Sigmoid colon (tissue), 7 donors: ENCODE results near the gene MRPL36. TPM values are rescaled to one million over a fixed set of nuclear protein-coding genes. Genes with fewer than 3 reads are reported as not detected.

ENCODE experiments used
- DNase-seq: peaks from one replicate; pipeline ENCODE4 v3.0.0-alpha.2; 2019
- H3K27ac ChIP-seq, 4 donors: fragments of 200-600 bp; sonication (generic); one replicate each; pipeline ENCODE4 v1.5.1; 2016 to 2019; ENCODE audit warnings: mild to moderate bottlenecking in 1 of 4
- H3K27me3 ChIP-seq, 3 donors: fragments of 200-600 bp; sonication (generic); one replicate each; pipeline ENCODE4 v1.5.1; 2019; ENCODE audit warnings: mild to moderate bottlenecking in 1 of 3
- H3K36me3 ChIP-seq, 4 donors: fragments of 200-600 bp; sonication (generic); one replicate each; pipeline ENCODE4 v1.5.1; 2016 to 2019
- H3K4me1 ChIP-seq, 4 donors: fragments of 200-600 bp; sonication (generic); one replicate each; pipeline ENCODE4 v1.5.1; 2017 to 2019
- H3K4me3 ChIP-seq, 4 donors: fragments of 200-600 bp; sonication (generic); one replicate each; pipeline ENCODE4 v1.5.1; 2017 to 2019; ENCODE audit warnings: mild to moderate bottlenecking in 2 of 4, moderate library complexity in 1 of 4
- H3K9me3 ChIP-seq, 4 donors: fragments of 200-600 bp in 3 of 4; sonication (generic) in 3 of 4; one replicate each; pipeline versions ENCODE4 v1.5.1 to v1.6.1; 2013 to 2019
- EP300 ChIP-seq, 4 donors: sonication (generic); formaldehyde crosslinking; IDR thresholded peaks; one replicate each; pipeline ENCODE4 v1.6.1; 2017; ENCODE audit warnings: antibody characterized with exemption in 4 of 4
- POLR2A ChIP-seq, 2 donors: fragments of 450-650 bp; IDR thresholded peaks; one replicate each; pipeline ENCODE4 v1.6.1; 2016; ENCODE audit warnings: antibody characterized with exemption in 2 of 2, mild to moderate bottlenecking in 2 of 2, moderate library complexity in 2 of 2
- POLR2AphosphoS5 ChIP-seq, 4 donors: sonication (generic); formaldehyde crosslinking; IDR thresholded peaks; one replicate each; pipeline ENCODE4 v1.6.1; 2017; ENCODE audit warnings: antibody characterized with exemption in 4 of 4
- WGBS, 2 donors: extraction: QIAGEN DNeasy Blood & Tissue Kit; methylation state at CpG; one replicate each; pipeline ENCODE4 v1.1.7; 2013; 5-methylcytosine and 5-hydroxymethylcytosine counted together
- intact Hi-C: fragments of 100-400 bp; cut with DNase I; formaldehyde crosslinking; loops from one replicate; pipeline ENCODE4 v1.15.1; 2023
- polyA plus RNA-seq, 3 donors: library from polyadenylated mRNA; stranded (reverse); fragments of 200-250 nt; gene quantifications; one replicate each; pipeline ENCODE4 v1.2.3, GENCODE V29; 2013
- total RNA-seq, 4 donors: library from RNA; depleted of rRNA; stranded (reverse); fragments of >200 nt; gene quantifications; one replicate each; pipeline ENCODE4 v1.1.0, GENCODE V29; 2016
- TF ChIP-seq, protein P1 (sequence below), 4 experiments: fragments of 450-650 bp in 3 of 4; fragments of 200-600 bp in 1 of 4; IDR thresholded peaks; one replicate each; pipeline ENCODE4 v1.5.1; 2016 to 2019; ENCODE audit warnings: antibody characterized with exemption in 4 of 4, mild to moderate bottlenecking in 3 of 4, moderate library complexity in 2 of 4
- donor health status: healthy with polysubstance abuse.
- donor health status: Bipolar disorder and iron deficiency.
- donor health status: healthy.

Gene MRPL36
- total and polyA plus RNA-seq, 7 donors, result 32.4 to 77.9 (median 59.4) TPM

DNA sequence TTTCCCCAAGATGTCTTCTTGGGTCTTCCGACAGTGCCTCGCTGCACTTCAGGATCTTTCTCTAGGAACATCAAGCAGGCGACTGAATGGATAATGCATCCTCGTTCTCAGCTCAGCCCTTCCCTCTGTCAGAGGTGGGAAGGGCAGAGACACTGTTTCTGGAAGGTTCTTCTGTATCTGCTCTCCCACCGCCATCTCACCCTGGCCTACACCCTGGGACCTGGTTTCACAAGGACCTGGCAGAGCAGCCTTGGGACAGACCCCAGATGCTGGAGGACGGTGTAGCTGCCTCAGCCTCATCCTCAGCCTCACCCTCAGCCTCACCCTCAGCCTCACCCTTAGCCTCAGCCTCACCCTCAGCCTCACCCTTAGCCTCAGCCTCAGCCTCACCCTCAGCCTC lies 18.5 kb downstream of the MRPL36 start:
- no peaks in the 10 kb centered on the region for H3K9me3 ChIP-seq
- no peaks in the 10 kb centered on the region for H3K36me3 ChIP-seq
- 87 to 93% methylated on average over 6 of the region's 6 CpGs for WGBS, 2 donors
- intact Hi-C loops, result no loop called here
- H3K4me3 ChIP-seq, result no peak overlapping the region
- H3K27ac ChIP-seq, result no peak overlapping the region
- H3K4me1 ChIP-seq, result no peaks in the 10 kb centered on the region
- TF ChIP-seq EP300 (IDR thresholded peaks at IDR 0.05) (no peak), POLR2AphosphoS5 (IDR thresholded peaks at IDR 0.05) (no peak), POLR2A (IDR thresholded peaks at IDR 0.05) (no peak)
- TF ChIP-seq, protein P1, sequence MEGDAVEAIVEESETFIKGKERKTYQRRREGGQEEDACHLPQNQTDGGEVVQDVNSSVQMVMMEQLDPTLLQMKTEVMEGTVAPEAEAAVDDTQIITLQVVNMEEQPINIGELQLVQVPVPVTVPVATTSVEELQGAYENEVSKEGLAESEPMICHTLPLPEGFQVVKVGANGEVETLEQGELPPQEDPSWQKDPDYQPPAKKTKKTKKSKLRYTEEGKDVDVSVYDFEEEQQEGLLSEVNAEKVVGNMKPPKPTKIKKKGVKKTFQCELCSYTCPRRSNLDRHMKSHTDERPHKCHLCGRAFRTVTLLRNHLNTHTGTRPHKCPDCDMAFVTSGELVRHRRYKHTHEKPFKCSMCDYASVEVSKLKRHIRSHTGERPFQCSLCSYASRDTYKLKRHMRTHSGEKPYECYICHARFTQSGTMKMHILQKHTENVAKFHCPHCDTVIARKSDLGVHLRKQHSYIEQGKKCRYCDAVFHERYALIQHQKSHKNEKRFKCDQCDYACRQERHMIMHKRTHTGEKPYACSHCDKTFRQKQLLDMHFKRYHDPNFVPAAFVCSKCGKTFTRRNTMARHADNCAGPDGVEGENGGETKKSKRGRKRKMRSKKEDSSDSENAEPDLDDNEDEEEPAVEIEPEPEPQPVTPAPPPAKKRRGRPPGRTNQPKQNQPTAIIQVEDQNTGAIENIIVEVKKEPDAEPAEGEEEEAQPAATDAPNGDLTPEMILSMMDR (IDR thresholded peaks at IDR 0.05), result no peak
- peaks cover 0 to 15% (median 0%) of the 10 kb centered on the region in 3 donors for H3K27me3 ChIP-seq
- peak; percentile 26 for DNase-seq

DNA sequence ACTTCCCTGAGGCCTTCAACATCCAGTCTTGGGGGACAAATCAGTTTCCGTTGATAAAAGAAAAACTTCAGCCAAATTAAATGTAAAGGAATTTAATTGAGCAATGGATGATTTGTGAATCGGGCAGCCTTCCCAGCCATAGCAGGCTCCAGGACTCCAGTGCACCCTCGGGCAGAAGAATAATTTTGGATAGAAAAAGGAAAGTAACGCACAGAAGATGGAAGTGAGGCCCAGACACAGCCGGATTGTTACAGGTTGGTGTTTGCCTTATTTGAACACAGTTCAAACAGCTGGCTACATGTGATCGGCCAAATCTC lies 19.1 kb downstream of the MRPL36 start:
- H3K4me3 ChIP-seq, result no peak overlapping the region
- no peak for DNase-seq
- TF ChIP-seq, protein P1 (IDR thresholded peaks at IDR 0.05), result no peak
- TF ChIP-seq EP300 (IDR thresholded peaks at IDR 0.05) (no peak), POLR2AphosphoS5 (IDR thresholded peaks at IDR 0.05) (no peak), POLR2A (IDR thresholded peaks at IDR 0.05) (no peak)
- H3K4me1 ChIP-seq, result no peaks in the 10 kb centered on the region
- H3K27ac ChIP-seq, result no peak overlapping the region
- WGBS, 2 donors, result 87 to 88% methylated on average over 6 of the region's 6 CpGs
- peaks cover 0 to 12% (median 0%) of the 10 kb centered on the region in 3 donors for H3K27me3 ChIP-seq
- H3K9me3 ChIP-seq, result no peaks in the 10 kb centered on the region
- intact Hi-C loops, result no loop called here
- no peaks in the 10 kb centered on the region for H3K36me3 ChIP-seq

DNA sequence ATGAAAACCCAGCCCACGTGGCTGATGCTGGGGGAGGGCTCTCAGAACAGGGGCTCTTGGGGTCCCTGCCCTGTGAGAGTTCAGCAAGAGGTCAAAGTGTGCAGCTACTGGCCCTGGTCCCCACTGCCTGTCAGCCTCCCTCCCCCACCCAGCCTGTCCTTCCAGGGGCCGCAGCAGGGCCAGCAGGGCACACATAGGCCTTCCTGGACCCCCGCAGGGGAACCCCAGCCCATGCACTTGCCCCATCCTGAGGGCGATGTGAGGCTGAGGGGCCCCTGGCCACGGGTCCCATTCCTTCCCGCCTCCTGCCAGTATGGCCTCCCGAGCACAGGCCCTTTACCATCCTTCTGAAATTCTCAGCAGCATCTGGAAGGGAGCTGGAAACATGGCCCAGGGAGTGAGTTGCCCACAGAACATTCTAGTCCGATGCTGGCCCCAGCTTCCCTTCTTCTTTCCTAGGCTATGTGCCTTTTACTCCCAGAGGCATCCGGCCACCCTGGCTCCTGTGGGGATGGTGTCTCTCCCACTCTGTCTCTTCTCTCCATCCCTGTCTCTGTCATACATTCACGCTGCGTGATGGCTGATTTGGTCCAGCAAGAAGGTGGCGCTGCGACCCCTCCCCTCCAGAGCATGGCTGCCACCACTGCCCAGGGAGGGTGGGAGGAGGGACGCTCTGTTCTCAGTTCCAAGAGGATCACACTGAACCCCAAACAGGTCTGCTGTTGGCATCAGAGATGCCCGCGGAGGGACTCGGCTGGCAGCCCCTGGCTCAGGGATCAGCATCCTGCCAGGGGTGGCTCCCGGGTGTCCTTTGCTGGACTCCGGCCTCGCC lies 19.6 kb downstream of the MRPL36 start:
- WGBS, 2 donors, result 81 to 84% methylated on average over 20 of the region's 20 CpGs
- H3K27ac ChIP-seq, result no peak overlapping the region
- TF ChIP-seq POLR2AphosphoS5 (IDR thresholded peaks at IDR 0.05) (no peak), EP300 (IDR thresholded peaks at IDR 0.05) (no peak), POLR2A (IDR thresholded peaks at IDR 0.05) (no peak)
- TF ChIP-seq, protein P1 (IDR thresholded peaks at IDR 0.05), result no peak
- no peaks in the 10 kb centered on the region for H3K36me3 ChIP-seq
- H3K27me3 ChIP-seq, result peaks cover 0 to 9% (median 0%) of the 10 kb centered on the region in 3 donors
- intact Hi-C loops, result no loop called here
- no peak overlapping the region for H3K4me3 ChIP-seq
- DNase-seq, result peak; percentile 43
- no peaks in the 10 kb centered on the region for H3K4me1 ChIP-seq
- no peaks in the 10 kb centered on the region for H3K9me3 ChIP-seq

DNA sequence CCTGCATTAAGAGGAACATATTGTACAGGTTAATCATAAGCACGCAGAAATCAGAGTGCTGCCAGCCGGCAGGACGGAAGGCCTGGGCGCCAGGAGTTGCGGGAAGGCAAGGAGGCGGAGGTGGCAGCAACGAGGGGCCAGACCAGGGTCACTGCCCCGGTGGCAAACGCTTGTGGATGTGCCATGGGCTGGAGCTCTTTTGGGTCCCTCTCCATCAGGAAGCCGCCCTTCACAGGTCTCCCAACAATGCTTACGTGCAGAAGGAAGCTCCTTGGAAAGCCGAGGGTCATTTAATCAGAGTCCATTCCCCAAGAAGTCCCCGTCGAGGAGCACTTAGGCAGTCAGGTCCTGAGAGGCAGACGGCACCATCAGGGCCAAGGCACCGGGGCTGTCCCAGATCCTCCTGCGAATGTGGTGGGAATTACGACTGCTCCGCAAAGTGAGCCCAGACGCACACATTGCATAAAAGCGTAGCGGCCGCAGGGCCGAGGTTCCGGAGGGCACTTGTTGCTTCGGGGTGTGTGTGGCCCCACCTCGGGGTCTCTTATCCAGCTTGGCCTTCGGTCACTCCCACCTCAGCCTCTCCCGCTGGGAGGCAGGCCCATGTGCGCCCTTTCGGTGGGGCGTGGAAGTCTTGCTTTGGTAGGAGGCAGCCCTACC lies 20.5 kb downstream of the MRPL36 start:
- TF ChIP-seq POLR2A (IDR thresholded peaks at IDR 0.05), result no peak
- no peak for TF ChIP-seq POLR2AphosphoS5 (IDR thresholded peaks at IDR 0.05)
- TF ChIP-seq EP300 (IDR thresholded peaks at IDR 0.05), result no peak
- TF ChIP-seq, protein P1 (IDR thresholded peaks at IDR 0.05), result no peak
- no peak overlapping the region for H3K4me3 ChIP-seq
- H3K27me3 ChIP-seq, result peaks cover 0 to under 1% (median 0%) of the 10 kb centered on the region in 3 donors
- H3K9me3 ChIP-seq, result no peaks in the 10 kb centered on the region
- DNase-seq, result peak; percentile 52
- H3K4me1 ChIP-seq, result no peaks in the 10 kb centered on the region
- WGBS, 2 donors, result 84 to 86% methylated on average over 32 of the region's 32 CpGs
- no peaks in the 10 kb centered on the region for H3K36me3 ChIP-seq
- H3K27ac ChIP-seq, result no peak overlapping the region
- intact Hi-C loops, result no loop called here
